Right hindlimb (tissue), 1 donor: ENCODE measurements around the gene MAPK9.

Source experiments
- DNase-seq: peaks from one replicate; pipeline ENCODE4 v3.0.0-alpha.2; 2018

MAPK9 gene

GRCh38 chr5:180291943-180292831 lies at the start of gene MAPK9:
MAPK9 (minus strand) TSS chr5:180292083; CDS start chr5:180280561, 11,522 bp downstream.
- peak; percentile 89 for DNase-seq

GRCh38 chr5:180341595-180341994 lies 49.7 kb upstream of the MAPK9 start:
- peak; percentile 15 for DNase-seq

DNA sequence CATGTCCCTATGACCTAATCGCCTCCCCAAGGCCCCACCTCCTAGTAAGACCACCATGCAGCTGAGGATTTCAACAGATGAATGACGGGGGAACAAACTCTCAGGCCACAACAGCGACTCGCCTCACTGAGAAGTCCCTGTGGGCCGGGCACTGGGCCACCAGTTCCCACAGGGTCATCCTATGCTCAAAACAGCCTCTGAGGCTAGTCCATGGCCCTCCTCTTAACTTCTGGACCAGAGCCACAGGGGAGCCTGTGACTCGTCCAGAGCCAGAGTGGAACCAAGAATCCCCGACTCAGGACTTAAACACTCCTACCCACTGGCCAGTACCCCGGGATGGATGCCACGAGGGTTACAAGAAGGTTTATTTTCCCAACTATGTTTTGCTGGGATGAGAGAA lies 49.0 kb upstream of the MAPK9 start:
- DNase-seq, result peak; percentile 20

GRCh38 chr5:180339583-180340183 lies 47.8 kb upstream of the MAPK9 start:
- peak; percentile 13 for DNase-seq

DNA sequence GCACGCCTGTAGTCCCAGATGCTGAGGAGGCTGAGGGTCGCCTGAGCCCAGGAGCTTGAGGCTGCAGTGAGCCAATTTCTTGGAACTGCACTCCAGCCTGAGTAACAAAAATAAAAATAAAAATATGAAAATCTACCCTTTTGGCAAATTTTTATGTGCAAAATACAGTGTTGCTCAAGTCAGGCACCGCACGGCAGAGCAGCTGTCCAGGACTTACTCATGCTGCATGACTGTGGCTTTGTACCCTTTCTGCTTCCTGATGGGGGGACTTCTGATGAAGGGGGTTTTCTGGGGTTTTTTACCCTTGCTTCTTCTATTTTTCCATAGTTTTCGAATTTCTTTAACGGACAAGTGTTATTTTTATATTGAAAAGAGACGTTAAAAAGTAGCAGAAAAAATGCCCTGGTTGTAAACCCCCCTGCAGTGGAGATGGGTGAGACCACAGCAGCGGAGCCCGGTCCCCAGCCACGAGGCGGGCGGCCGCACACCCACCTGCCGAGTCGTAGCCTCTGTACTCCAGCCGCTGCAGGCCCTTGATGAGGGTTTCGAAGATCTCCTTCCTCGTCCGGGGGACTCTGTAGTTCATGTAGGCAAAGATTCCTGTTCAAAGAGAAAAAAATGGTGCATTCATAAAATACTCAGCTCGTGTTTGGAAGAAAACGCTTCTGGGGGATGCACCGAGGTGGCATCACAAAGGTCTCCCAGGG lies 46.3 kb upstream of the MAPK9 start:
- peak; percentile 11 for DNase-seq

- DNase-seq, result peak; percentile 11
Observed at GRCh38 chr5:180336234-180337020, 44.5 kb upstream of the MAPK9 start.

- DNase-seq, result peak; percentile 12
Observed at GRCh38 chr5:180335614-180336233, 43.8 kb upstream of the MAPK9 start.

GRCh38 chr5:180334751-180335613 lies 43.1 kb upstream of the MAPK9 start:
- peak; percentile 16 for DNase-seq

- peak; percentile 10 for DNase-seq
Observed at GRCh38 chr5:180334176-180334575, 42.3 kb upstream of the MAPK9 start.

DNA sequence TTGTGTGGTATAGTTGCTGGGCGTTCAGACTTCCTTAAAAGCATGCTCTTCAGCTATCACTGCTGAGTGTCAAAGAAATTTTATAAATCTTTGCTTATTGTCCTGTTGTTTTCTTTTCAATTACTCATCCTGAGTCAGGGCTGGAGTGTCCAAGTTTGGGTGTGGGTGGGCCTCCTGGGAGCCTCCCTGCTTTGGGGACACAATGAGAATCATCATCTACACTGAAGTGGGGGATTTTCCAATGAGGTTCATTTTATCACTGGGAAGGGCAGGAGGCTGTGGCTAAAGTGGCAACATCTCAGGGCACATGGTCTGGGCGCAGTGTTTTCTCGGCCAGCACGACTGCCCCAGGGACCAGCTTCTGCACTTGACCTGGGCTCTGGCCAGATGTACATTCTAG lies 41.8 kb upstream of the MAPK9 start:
- no peak for DNase-seq

DNA sequence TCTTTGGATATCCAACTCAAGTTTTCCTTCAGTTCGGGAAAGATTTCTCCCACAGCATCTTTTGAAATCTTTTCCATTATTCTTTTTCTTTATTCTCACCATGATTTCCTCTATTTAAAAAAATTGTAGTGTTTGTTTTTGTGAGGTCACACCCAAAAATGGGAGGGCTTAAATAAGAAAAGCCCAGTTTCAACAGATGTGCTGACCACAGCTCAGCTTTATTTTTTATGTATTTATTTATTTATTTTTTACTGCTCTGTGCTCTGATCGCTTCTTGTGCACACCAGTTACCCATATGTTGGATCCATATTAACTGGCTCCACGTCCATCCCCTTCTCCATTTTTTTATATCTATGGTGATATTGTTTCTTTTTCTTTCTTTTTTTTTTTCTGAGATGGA lies 41.0 kb upstream of the MAPK9 start:
- no peak for DNase-seq

GRCh38 chr5:180332051-180332517 lies 40.2 kb upstream of the MAPK9 start:
- DNase-seq, result peak; percentile 29

DNA sequence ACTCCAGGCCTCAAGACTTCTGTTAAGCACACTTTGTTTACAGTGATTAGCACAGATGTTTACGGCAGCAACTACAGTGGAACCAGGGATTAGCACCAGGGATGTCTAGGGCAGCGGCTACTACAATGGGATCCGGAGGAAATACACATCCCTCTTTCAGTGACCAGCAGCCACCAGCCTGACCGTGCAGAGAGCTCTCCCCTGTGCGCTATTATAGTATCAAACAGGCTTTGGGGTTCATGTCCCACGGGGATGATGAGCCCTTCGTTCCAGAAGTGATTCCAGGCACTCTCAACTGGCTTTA lies 39.7 kb upstream of the MAPK9 start:
- DNase-seq, result peak; percentile 10

GRCh38 chr5:180330810-180331646 lies 39.1 kb upstream of the MAPK9 start:
- peak; percentile 16 for DNase-seq

- DNase-seq, result no peak
Observed at GRCh38 chr5:180330270-180330648, 38.4 kb upstream of the MAPK9 start.

DNA sequence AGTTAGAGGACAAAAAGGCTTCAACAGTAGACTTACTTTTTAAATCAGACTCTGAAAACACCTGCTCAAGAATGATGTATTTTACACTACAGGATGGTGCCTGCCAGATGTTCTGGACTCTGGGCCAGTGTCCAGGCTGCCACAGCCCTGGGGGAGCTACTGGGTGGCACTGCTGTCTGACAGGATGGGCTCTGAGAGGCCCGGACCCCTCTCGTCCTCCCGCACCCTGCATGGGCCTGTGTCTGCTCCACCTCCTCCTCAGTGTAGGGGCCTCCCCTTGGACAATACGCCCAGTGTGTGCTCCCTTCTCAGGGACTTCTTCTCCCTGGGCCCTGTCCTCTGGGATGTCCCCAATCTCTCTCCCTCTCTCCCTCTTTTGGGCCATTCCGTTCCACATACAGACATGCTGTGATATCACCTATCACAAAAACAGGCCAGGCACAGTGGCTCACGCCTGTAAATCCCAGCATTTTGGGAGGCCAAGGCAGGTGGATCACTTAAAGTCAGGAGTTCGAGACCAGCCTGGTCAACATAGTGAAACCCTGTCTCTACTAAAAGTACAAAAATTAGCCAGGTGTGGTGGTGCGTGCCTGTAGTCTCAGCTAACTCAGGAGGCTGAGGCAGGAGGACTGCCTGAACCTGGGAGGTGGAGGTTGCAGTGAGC lies 37.9 kb upstream of the MAPK9 start:
- peak; percentile 12 for DNase-seq

DNA sequence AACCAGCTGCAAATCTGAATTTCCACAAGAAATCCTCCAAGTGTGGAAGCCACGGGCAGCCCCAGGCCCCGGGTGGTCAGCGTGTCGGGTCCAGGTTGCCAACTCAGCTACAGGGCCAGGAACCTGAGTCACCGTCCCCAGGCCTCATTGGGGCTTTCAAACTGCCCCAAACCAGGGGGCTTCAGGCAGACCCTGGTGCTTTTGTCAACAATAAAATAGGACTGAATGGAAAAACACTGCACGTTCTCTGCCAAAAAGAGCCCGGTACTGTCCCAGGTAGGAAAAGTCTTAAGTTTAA lies 37.2 kb upstream of the MAPK9 start:
- peak; percentile 8 for DNase-seq

DNA sequence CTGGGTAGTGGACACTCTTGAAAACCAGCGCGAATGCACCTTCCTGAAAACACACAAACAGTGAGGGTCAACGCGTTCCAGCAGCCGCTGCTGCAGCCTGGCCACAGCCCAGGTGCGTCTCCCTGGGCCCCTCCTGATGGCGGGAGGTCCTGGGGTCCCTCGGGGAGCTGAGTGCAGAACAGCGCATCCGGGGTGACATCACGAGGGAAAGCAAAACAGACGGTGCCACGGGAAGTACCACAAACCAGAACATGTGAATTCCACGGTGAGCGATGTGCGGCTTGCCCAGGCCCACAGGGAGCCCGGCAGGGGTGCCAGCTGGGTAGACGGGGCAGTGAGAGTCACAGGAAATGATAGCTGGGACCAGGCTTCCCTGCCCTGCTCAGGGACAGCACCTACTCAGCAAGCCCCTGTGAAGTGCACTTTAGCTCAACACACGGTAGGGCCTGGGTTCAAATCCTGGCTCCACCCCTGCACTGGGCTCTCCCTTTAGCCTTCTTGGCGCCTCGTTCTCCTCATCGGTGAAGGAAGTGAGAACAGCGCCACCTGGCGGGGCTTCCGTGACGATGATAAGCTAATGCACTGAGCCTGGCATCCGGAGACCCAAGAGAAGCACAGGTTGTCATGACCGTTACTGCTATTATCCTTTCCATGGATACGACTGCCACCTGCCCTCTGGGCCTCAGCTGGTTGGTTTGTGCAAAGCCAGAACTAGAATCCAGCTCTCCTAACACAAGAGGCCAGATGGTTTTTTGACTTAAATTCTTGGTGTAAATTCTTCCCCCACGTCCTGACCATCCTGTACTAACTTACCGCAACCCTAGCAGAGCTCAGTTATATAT lies 36.6 kb upstream of the MAPK9 start:
- DNase-seq, result peak; percentile 71

- peak; percentile 16 for DNase-seq
Observed at GRCh38 chr5:180326989-180327565, 35.2 kb upstream of the MAPK9 start.
